ENCODE results near the gene EFCAB6. TPM values are rescaled to one million over a fixed set of nuclear protein-coding genes. Genes with fewer than 3 reads are reported as not detected.

Gene EFCAB6
- total and polyA plus RNA-seq, 10 of the 15 experiments (the other 5 are each of a cell fraction or from before 2014, with no cell fraction given), result 0.05 to 0.42 (median 0.19) TPM

- no TSS peak for BruUV-seq (replicated peaks)
- Histone ChIP-seq H3K9ac (ENCODE audit: control insufficient read depth, insufficient read depth, low read length) (no peak overlapping the region), H3K79me2 (ENCODE audit: control insufficient read depth, insufficient read depth, low read length) (no peaks in the 10 kb centered on the region), H3K9me3 (replicated peaks; ENCODE audit: control insufficient read depth, insufficient read depth, low read length) (no peaks in the 10 kb centered on the region), H2AFZ (ENCODE audit: control insufficient read depth, low read depth, low read length) (no peak overlapping the region), H4K20me1 (ENCODE audit: control insufficient read depth, insufficient read depth) (no peaks in the 10 kb centered on the region), H3K36me3 (ENCODE audit: control insufficient read depth in 2 of 2, insufficient read depth in 2 of 2, low read length in 1 of 2) (no peaks in the 10 kb centered on the region), H3K4me1 (ENCODE audit: control insufficient read depth, insufficient read depth, low read length) (no peaks in the 10 kb centered on the region), H3K27ac (ENCODE audit: control insufficient read depth, insufficient read depth) (no peak overlapping the region), H3K4me3 (no peak overlapping the region), H3K27me3 (replicated peaks in 1 of 2; ENCODE audit: control insufficient read depth in 2 of 2, insufficient read depth in 2 of 2, low read length in 1 of 2) (no peaks in the 10 kb centered on the region), H3K4me2 (ENCODE audit: control insufficient read depth, insufficient read depth) (no peak overlapping the region)
- FAIRE-seq (no peak), ATAC-seq (no peak), DNase-seq (ENCODE audit: low read depth, low spot score) (no peak)
- WGBS (ENCODE audit: insufficient coverage, insufficient replicate concordance, low lambda C conversion rate, missing lambda C conversion rate), result 15% methylated on average over 3 of the region's 3 CpGs
- CTCF ChIA-PET, result no interaction called here
- SMC1A ChIA-PET (ENCODE audit: uncharacterized antibody, unreplicated experiment), result no interaction called here
- in situ Hi-C loops (cut with MboI), result no loop called here
- RAD21 ChIA-PET (ENCODE audit: unreplicated experiment), result no interaction called here
- POLR2A ChIA-PET, result no interaction called here
- TF ChIP-seq EZH2 (IDR thresholded peaks at IDR 0.05; ENCODE audit: borderline replicate concordance, control insufficient read depth, low read depth, low read length), result no peak
- TF ChIP-seq YY1 (IDR thresholded peaks at IDR 0.05; ENCODE audit: low read depth, low read length), result no peak
- no peak for TF ChIP-seq MYB (IDR thresholded peaks at IDR 0.05; ENCODE audit: borderline replicate concordance, low read depth, low read length)
- no peak for TF ChIP-seq BCL11A (IDR thresholded peaks at IDR 0.05; ENCODE audit: low read depth, low read length)
- TF ChIP-seq SPI1 (IDR thresholded peaks at IDR 0.05; ENCODE audit: borderline replicate concordance, insufficient read depth, low read depth, low read length), result no peak
- no peak for TF ChIP-seq MXI1 (IDR thresholded peaks at IDR 0.05; ENCODE audit: low read depth, low read length)
- TF ChIP-seq NR2F1 (conservative IDR thresholded peaks at IDR 0.05), result no peak
- TF ChIP-seq PAX5 (IDR thresholded peaks at IDR 0.05; ENCODE audit: borderline replicate concordance, low read depth, low read length), result no peak
- no peak for TF ChIP-seq CTCF (IDR thresholded peaks at IDR 0.05 in 2 of 3, conservative IDR thresholded peaks at IDR 0.05 in 1 of 3; ENCODE audit: control insufficient read depth in 2 of 3, extremely low read depth in 1 of 3, insufficient read depth in 1 of 3, low read depth in 3 of 3, low read length in 3 of 3)
- no peak for TF ChIP-seq E2F8 (IDR thresholded peaks at IDR 0.05; ENCODE audit: low read depth, partially characterized antibody)
- TF ChIP-seq NFXL1 (IDR thresholded peaks at IDR 0.05; ENCODE audit: borderline replicate concordance), result no peak
- TF ChIP-seq FOXK2 (IDR thresholded peaks at IDR 0.05), result no peak
- TF ChIP-seq NKRF (conservative IDR thresholded peaks at IDR 0.05), result no peak
- TF ChIP-seq SMC3 (IDR thresholded peaks at IDR 0.05; ENCODE audit: borderline replicate concordance, low read length), result no peak
- TF ChIP-seq EGR1 (IDR thresholded peaks at IDR 0.05; ENCODE audit: borderline replicate concordance in 1 of 2, low read depth in 2 of 2, low read length in 2 of 2), result no peak
- TF ChIP-seq RUNX3 (IDR thresholded peaks at IDR 0.05; ENCODE audit: low read length), result no peak
- TF ChIP-seq CHD4 (IDR thresholded peaks at IDR 0.05), result no peak
- intact Hi-C loops (cut with micrococcal nuclease; ENCODE audit: unreplicated experiment), result no loop called here
Observed at GRCh38 chr22:43491177-43491576, 320.9 kb downstream of the EFCAB6 start.

Measured in GM12878 (cell line).